Panc1 (cell line): Measurements from ENCODE around the gene NOX4. TPM values are rescaled to one million over a fixed set of nuclear protein-coding genes. Genes with fewer than 3 reads are reported as not detected.
"Not testable (repeated sequence)": the region's sequence is repeated elsewhere in the genome, so short reads cannot be mapped to it uniquely, and the experiment has no call there.

Experiments used
- ATAC-seq: fragments of 200-7000 bp; cut with Tn5 transposase; 2 replicates; pipeline ENCODE4 v1.9.1; 2020; ENCODE audit warnings: mild to moderate bottlenecking, moderate library complexity
- BruUV-seq: library from RNA; stranded (reverse); fragments of 400-500 nt; replicated peaks from 2 replicates; lab custom pipeline; 2021; lab: Mats Ljungman, UMichigan
- CTCF ChIA-PET: fragments of 300-600 bp; sonication (Branson Sonifier 250); formaldehyde crosslinking; loops from one replicate; lab custom pipeline; 2022; ENCODE audit warnings: antibody characterized with exemption; lab: Charles Lee
- POLR2A ChIA-PET: fragments of 300-600 bp; sonication (Branson Sonifier 250); formaldehyde crosslinking; loops from one replicate; lab custom pipeline; 2022; ENCODE audit warnings: antibody characterized with exemption; lab: Charles Lee
- DNase-seq: peaks from one replicate; pipeline ENCODE4 v3.0.0-alpha.2; 2010; ENCODE audit warnings: low read depth, low spot score
- H3K27ac ChIP-seq: 2 replicates; pipeline ENCODE4 v1.5.1; 2011; ENCODE audit warnings: mild to moderate bottlenecking, low read length, inconsistent platforms
- H3K27me3 ChIP-seq: fragments of 200-500 bp; sonication (Bioruptor generic); 2 replicates; pipeline ENCODE4 v1.6.0; 2014; ENCODE audit warnings: low read length, inconsistent platforms; ENCODE audit not compliant: control insufficient read depth, insufficient read depth
- H3K36me3 ChIP-seq: fragments of 200-500 bp; sonication (Bioruptor generic); 2 replicates; pipeline ENCODE4 v1.5.1; 2014; ENCODE audit warnings: inconsistent platforms, mild to moderate bottlenecking, low read length, moderate library complexity; ENCODE audit not compliant: control insufficient read depth, insufficient read depth
- H3K4me1 ChIP-seq: 2 replicates; pipeline ENCODE4 v1.5.1; 2011; ENCODE audit warnings: inconsistent platforms, mild to moderate bottlenecking, low read length, moderate library complexity; ENCODE audit not compliant: control insufficient read depth, insufficient read depth
- H3K4me3 ChIP-seq, 2 experiments: 2 replicates each; pipeline ENCODE4 v1.5.1; 2011 to 2012; ENCODE audit warnings: low read depth in 2 of 2, low read length in 2 of 2, mild to moderate bottlenecking in 2 of 2, inconsistent platforms in 1 of 2, moderate library complexity in 1 of 2
- H3K9me3 ChIP-seq: fragments of 200-500 bp; sonication (Bioruptor generic); 2 replicates; pipeline ENCODE4 v1.5.1; 2014; ENCODE audit warnings: low read depth, mild to moderate bottlenecking, inconsistent platforms, low read length, moderate library complexity; ENCODE audit not compliant: control insufficient read depth, insufficient read depth
- POLR2AphosphoS5 ChIP-seq: IDR thresholded peaks from 2 replicates; pipeline ENCODE4 v1.6.1; 2012; ENCODE audit warnings: mild to moderate bottlenecking, low read depth, low read length, moderate library complexity
- SIN3A ChIP-seq: IDR thresholded peaks from 2 replicates; pipeline ENCODE4 v1.6.1; 2012; ENCODE audit warnings: low read depth, mild to moderate bottlenecking, low read length, moderate library complexity, borderline replicate concordance; ENCODE audit not compliant: insufficient read depth
- TCF7L2 ChIP-seq: IDR thresholded peaks from 2 replicates; pipeline ENCODE4 v1.6.1; 2011; ENCODE audit warnings: mild to moderate bottlenecking, low read depth, low read length, inconsistent platforms
- in situ Hi-C: cut with HindIII; loops from 2 replicates; pipeline ENCODE4 v1.10.0; 2016; ENCODE audit warnings: low sequenced_read_pairs, low pct_unique_long_range_greater_than_20kb
- intact Hi-C: fragments of 100-400 bp; cut with micrococcal nuclease; formaldehyde crosslinking; loops from one replicate; pipeline ENCODE4 v1.10.0; 2022; ENCODE audit not compliant: unreplicated experiment
- total RNA-seq: library from RNA; stranded (reverse); gene quantifications from one replicate; pipeline ENCODE4 v1.2.1, GENCODE V29; 2021; ENCODE audit not compliant: unreplicated experiment
- TF ChIP-seq, protein P1 (sequence below): fragments of 450-650 bp; IDR thresholded peaks from 2 replicates; pipeline ENCODE4 v1.5.1; 2017; ENCODE audit warnings: mild to moderate bottlenecking
- TF ChIP-seq, protein P2 (sequence below), 2 experiments: IDR thresholded peaks; 2 replicates each; pipeline ENCODE4 v1.6.1; 2011 to 2012; ENCODE audit warnings: low read depth in 2 of 2, control low read depth in 1 of 2, low read length in 1 of 2, mild to moderate bottlenecking in 1 of 2, moderate library complexity in 1 of 2; ENCODE audit not compliant: insufficient read depth in 1 of 2

NOX4 gene
- total RNA-seq, 1 experiment from 2014 or later = not detected

DNA sequence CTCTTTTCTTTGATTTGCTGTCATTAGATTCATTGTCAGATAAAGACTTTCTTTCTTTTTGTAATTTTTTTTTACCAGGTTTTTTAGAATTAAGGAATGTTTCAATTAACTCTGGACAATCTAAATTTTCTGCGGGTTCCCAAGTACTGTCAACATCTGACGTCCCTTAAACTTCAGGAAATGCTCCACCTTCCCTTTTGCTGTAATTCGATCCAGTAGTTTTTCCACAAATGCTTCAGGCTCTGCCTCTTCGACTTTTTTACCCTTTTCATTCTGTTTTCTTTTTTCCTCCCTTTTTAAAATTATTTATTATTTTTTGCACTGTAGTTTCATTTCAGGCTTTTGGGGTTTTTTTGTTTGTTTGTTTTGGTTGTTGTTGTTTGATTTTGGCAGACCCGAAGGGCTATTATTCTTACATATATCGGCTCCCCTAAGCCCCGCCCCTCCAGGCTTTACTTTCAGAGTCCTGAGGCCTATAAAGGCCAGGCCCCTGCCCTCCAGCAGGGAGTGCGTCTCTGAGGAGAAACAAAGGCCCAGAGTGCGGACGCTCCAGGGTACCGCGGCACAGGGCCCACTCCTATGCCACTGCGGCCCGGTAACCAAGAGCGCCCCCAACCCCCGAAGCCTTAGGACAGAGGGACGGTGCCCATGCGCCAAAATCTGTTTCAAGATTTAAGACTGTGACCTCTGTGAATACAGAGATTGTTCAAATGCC lies 197.1 kb downstream of the NOX4 start:
- ChIA-PET CTCF (no interaction called here), POLR2A (no interaction called here)
- Histone ChIP-seq H3K9me3 (no peaks in the 10 kb centered on the region), H3K36me3 (no peaks in the 10 kb centered on the region), H3K27ac (no peak overlapping the region), H3K4me3 (no peak overlapping the region), H3K27me3 (no peaks in the 10 kb centered on the region), H3K4me1 (no peaks in the 10 kb centered on the region)
- intact Hi-C loops = no loop called here
- BruUV-seq = no TSS peak
- TF ChIP-seq, protein P1, sequence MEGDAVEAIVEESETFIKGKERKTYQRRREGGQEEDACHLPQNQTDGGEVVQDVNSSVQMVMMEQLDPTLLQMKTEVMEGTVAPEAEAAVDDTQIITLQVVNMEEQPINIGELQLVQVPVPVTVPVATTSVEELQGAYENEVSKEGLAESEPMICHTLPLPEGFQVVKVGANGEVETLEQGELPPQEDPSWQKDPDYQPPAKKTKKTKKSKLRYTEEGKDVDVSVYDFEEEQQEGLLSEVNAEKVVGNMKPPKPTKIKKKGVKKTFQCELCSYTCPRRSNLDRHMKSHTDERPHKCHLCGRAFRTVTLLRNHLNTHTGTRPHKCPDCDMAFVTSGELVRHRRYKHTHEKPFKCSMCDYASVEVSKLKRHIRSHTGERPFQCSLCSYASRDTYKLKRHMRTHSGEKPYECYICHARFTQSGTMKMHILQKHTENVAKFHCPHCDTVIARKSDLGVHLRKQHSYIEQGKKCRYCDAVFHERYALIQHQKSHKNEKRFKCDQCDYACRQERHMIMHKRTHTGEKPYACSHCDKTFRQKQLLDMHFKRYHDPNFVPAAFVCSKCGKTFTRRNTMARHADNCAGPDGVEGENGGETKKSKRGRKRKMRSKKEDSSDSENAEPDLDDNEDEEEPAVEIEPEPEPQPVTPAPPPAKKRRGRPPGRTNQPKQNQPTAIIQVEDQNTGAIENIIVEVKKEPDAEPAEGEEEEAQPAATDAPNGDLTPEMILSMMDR = no peak
- TF ChIP-seq SIN3A (no peak), POLR2AphosphoS5 (no peak), TCF7L2 (no peak)
- TF ChIP-seq, protein P2, sequence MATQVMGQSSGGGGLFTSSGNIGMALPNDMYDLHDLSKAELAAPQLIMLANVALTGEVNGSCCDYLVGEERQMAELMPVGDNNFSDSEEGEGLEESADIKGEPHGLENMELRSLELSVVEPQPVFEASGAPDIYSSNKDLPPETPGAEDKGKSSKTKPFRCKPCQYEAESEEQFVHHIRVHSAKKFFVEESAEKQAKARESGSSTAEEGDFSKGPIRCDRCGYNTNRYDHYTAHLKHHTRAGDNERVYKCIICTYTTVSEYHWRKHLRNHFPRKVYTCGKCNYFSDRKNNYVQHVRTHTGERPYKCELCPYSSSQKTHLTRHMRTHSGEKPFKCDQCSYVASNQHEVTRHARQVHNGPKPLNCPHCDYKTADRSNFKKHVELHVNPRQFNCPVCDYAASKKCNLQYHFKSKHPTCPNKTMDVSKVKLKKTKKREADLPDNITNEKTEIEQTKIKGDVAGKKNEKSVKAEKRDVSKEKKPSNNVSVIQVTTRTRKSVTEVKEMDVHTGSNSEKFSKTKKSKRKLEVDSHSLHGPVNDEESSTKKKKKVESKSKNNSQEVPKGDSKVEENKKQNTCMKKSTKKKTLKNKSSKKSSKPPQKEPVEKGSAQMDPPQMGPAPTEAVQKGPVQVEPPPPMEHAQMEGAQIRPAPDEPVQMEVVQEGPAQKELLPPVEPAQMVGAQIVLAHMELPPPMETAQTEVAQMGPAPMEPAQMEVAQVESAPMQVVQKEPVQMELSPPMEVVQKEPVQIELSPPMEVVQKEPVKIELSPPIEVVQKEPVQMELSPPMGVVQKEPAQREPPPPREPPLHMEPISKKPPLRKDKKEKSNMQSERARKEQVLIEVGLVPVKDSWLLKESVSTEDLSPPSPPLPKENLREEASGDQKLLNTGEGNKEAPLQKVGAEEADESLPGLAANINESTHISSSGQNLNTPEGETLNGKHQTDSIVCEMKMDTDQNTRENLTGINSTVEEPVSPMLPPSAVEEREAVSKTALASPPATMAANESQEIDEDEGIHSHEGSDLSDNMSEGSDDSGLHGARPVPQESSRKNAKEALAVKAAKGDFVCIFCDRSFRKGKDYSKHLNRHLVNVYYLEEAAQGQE (IDR thresholded peaks at IDR 0.05; ENCODE audit: insufficient read depth in 1 of 2, low read depth in 2 of 2, low read length in 1 of 2) = no peak
- ATAC-seq = no peak
- in situ Hi-C loops = no loop called here
- no peak for DNase-seq

DNA sequence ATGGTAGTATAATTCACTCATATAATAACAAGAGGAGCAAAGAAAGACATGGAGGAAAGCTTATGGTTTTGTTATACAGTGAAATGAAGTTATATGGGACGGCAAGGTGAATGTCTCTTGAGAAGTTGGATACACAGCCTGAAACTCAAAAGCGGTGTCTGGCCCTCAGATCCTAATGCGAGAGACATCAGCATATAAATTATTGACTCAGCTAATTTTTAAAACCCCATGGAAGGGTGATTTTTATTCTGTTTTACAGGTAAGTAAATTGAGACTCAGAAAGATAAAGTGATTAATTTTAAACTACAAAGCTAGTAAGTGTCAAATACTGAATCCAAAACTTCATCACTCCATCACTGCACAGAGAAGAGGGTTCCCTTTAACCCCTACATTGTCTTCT lies 203.2 kb downstream of the NOX4 start:
- H3K4me1 ChIP-seq, CTCF ChIA-PET, BruUV-seq, H3K4me3 ChIP-seq, DNase-seq, H3K27me3 ChIP-seq, in situ Hi-C loops, intact Hi-C loops, H3K27ac ChIP-seq, H3K36me3 ChIP-seq, H3K9me3 ChIP-seq, POLR2A ChIA-PET, ATAC-seq: not testable (repeated sequence)

DNA sequence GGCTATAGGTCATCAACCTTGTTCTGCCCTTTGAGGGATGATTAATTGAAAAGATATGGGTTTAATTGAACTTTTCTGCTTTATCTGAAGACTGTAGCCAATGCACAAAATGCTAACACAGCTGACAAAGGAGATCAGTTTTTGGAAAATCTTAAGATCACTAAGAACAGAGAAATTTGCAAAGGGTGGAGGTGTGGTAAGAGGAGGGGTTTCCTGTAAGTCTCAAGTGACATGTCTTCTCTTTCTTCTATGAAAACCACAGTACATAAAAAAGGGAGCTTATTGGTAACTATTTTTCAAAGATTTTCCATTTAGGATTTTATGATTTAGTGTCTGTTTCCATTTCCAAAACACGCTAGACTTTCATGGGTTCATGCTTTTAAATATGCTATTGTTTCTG lies 204.6 kb downstream of the NOX4 start:
- BruUV-seq, in situ Hi-C loops: not testable (repeated sequence)
- CTCF ChIA-PET = interaction anchor here (0.6 kb wide), 1 partner anchor 148 kb away, joined by 3 read pairs; no protein-coding TSS in a partner anchor

DNA sequence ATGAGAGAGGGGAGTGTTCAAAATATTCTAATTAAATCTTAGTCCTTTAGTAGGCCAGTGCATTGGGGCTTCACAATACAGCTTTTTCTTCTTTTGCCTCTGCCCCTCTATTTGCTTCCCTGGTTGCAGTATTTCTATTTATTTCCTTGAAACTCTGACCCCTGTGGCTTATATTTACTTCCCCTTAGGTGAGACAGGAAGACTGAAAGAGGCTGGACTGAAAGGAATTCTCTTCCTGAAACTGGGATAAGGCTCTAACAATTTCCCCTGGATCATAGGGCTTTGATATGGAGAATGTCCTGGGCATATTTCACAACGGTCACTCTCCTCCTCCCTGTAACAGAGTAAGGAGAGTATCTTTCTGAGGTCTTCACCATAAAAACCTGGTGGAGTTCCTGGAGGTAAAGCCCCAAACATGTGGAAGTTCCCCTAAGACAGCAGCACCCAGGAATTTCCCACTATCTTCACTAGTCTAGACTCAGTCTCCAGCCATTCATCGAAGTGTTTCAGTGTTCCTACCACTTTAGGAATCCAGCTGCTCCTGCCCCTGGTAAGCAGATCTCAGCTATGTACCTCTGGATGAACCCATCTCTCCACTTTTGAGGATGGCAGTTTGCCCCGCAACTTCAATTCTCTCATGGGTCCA lies 210.0 kb downstream of the NOX4 start:
- H3K4me3 ChIP-seq, intact Hi-C loops, H3K27me3 ChIP-seq, POLR2A ChIA-PET, H3K36me3 ChIP-seq, in situ Hi-C loops, H3K27ac ChIP-seq, H3K4me1 ChIP-seq, BruUV-seq, ATAC-seq, DNase-seq, H3K9me3 ChIP-seq: not testable (repeated sequence)
- CTCF ChIA-PET = interaction anchor here (0.6 kb wide), 1 partner anchor 1014 kb away, joined by 4 read pairs; no protein-coding TSS in a partner anchor

More for the DNA sequence above, 204.6 kb downstream of the NOX4 start:
- H3K9me3 ChIP-seq, intact Hi-C loops, H3K27me3 ChIP-seq, POLR2A ChIA-PET, H3K4me3 ChIP-seq, H3K27ac ChIP-seq, H3K4me1 ChIP-seq, DNase-seq, ATAC-seq, H3K36me3 ChIP-seq: not testable (repeated sequence)
